NCI-H748 (cell line): ENCODE data around the gene CENPB.
"Not testable (repeated sequence)": the region's sequence is repeated elsewhere in the genome, so short reads cannot be mapped to it uniquely, and the experiment has no call there.

ENCODE experiments used
- DNase-seq: peaks from one replicate; lab custom pipeline; 2025; ENCODE audit not compliant: unreplicated experiment; lab: John Stamatoyannopoulos, UW

Gene CENPB, protein sequence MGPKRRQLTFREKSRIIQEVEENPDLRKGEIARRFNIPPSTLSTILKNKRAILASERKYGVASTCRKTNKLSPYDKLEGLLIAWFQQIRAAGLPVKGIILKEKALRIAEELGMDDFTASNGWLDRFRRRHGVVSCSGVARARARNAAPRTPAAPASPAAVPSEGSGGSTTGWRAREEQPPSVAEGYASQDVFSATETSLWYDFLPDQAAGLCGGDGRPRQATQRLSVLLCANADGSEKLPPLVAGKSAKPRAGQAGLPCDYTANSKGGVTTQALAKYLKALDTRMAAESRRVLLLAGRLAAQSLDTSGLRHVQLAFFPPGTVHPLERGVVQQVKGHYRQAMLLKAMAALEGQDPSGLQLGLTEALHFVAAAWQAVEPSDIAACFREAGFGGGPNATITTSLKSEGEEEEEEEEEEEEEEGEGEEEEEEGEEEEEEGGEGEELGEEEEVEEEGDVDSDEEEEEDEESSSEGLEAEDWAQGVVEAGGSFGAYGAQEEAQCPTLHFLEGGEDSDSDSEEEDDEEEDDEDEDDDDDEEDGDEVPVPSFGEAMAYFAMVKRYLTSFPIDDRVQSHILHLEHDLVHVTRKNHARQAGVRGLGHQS

DNA sequence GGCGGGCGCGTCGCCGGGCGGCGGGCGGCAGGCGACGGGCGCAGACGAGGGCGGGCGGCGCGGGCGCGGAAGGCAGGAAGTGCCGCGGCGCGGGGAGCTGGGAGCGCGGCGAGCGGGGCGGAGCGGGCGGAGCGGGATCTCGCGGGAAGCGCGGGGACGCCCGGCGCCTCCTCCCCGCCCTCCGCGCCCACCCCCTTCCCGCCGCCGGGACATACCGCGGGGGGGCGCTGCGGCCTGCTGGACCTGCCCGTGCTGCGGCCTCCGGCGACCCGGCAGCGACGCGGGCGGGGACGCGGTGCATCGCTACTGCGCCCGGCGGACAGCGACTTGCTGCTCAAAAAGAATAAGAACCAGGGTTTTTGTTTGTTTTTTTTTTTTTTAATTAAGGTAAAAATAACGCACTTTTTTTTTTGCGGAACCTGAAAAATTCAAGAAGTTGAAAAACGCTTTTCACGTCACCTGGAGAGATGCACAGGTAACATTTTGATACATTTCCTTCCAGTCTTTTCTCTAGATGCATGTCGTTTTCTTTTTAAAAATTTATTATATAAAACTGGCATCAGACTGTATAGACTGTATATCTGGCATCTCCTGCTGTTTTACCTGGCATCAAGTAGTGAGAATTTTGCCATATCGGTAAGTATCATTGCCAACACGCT, at the start of gene CENPB:
Gene CENPB, minus strand, starts transcription at position 76 of the 659 bp plus-strand sequence. CDS start 257 bp downstream, outside the sequence.
- peak; percentile 95 for DNase-seq

DNA sequence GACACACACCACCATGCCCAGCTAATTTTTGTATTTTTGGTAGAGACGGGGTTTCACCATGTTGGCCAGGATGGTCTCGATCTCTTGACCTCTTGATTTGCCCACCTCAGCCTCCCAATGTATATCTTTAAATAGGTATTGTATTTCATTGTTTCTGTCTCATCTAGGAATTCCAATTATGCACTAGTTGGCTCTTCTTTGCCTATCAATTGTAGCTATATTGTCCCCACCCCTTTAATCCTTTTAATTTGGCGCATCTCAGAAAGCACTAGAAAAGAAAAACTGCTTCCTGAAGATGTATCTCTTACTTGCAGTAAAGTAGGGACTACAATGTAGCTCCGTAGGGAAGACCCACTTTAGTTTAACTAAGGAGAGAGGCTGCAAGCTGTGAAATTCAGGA, 49.6 kb upstream of the CENPB start:
- DNase-seq, result no peak

DNA sequence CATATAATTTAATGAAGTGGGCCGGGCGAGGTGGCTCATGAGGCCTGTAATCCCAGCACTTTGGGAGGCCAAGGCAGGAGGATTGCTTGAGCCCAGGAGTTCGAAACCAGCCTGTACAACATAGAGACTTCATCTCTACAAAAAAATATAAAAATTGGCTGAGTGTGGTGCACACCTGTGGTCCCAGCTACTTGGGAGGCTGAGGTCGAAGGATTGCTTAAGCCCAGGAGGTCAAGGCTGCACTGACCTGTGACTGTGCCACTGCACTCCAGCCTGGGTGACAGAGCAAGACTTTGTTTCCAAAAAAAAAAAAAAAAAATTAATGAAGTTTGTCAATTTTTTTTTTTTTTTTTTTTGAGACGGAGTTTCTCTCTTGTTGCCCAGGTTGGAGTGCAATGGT, 43.4 kb upstream of the CENPB start:
- DNase-seq, result not testable (repeated sequence)

DNA sequence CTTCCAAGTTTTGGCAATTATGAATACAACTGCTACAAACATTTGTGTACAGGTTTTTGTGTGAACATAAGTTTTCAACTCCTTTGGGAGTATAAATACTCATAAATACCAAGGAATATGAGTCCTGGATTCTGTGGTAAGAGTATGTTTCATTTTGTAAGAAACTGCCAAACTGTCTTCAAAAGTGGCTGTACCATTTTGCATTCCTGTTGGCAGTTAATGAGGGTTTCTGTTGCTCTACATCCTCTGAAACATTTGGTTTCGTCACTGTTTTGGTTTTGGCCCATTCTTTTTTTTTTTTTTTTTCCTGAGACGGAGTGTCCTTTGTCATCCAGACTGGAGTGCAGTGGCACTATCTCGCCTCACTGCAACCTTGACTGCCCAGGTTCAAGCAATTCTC, 42.3 kb upstream of the CENPB start:
- DNase-seq, result no peak

DNA sequence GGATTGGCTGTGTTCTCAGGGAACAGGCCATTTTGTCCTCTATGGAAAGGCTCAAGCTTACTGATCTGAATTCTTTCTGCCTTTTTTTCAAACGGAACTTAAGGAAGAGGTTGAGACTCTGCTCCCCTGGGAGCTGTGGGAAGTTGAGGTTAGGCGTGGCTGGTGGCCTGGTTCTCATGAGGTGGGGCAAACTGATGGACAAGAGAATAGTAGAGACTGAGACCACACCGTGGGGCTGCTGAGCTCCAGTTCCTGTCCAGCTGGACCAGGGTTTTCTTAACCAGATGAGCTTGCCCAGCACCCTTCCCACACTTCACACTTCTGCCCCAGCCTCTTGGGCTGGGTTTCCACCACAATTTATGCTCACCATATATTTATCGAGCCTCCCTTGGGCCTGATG, 39.9 kb upstream of the CENPB start:
- no peak for DNase-seq

DNA sequence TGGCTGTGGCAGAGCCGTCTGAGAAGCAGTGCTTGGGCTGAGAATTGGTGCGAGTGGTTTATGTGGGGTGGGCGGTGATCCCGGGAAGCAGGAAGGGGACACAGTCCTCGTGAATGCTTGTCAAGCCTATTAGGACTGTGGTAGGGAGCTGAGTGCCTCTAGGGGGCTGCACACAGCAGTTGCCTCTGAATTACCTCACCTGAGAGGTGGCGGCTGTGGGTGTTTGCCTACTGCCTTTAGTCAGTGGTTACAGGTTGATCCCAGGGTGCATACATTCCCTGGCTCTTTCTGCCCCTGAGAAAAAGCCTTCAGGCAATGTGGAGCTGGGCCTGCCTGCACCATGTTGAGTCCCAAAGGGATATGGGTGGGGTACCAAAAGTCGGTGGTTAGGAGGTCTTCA, 39.0 kb upstream of the CENPB start:
- no peak for DNase-seq

DNA sequence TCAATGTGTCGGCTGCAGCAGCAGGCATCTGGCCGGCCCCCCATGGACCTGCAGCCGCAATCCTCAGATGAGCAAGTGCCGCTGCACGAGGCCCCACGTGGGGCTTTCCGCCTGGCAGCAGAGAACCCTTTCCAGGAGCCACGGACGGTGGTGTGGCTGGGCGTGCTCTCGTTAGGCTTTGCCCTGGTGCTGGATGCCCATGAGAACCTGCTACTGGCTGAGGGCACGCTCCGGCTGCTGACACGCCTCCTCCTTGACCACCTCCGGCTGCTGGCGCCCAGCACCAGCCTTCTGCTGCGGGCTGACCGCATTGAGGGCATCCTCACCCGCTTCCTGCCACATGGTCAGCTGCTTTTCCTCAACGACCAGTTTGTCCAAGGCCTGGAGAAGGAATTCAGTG, 37.3 kb upstream of the CENPB start:
- DNase-seq, result no peak

DNA sequence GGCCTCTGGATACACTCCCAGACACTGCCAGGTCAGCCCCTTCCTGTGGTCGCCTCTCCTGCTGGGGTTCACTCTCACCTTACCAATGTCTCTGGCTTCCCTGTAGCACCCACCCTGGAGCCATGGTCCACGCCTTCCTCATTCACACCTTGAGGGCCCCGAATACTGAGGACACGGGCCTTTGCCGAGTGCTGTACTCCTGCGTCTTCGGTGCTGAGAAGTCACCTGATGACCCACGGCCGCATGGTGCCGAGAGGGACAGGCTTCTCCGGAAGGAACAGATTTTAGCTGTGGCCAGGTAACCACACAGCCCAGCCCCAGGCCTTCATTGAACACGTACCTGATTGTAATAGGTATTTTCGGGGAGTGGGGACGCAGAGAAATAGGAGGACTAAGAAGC, 35.5 kb upstream of the CENPB start:
- DNase-seq, result no peak

DNA sequence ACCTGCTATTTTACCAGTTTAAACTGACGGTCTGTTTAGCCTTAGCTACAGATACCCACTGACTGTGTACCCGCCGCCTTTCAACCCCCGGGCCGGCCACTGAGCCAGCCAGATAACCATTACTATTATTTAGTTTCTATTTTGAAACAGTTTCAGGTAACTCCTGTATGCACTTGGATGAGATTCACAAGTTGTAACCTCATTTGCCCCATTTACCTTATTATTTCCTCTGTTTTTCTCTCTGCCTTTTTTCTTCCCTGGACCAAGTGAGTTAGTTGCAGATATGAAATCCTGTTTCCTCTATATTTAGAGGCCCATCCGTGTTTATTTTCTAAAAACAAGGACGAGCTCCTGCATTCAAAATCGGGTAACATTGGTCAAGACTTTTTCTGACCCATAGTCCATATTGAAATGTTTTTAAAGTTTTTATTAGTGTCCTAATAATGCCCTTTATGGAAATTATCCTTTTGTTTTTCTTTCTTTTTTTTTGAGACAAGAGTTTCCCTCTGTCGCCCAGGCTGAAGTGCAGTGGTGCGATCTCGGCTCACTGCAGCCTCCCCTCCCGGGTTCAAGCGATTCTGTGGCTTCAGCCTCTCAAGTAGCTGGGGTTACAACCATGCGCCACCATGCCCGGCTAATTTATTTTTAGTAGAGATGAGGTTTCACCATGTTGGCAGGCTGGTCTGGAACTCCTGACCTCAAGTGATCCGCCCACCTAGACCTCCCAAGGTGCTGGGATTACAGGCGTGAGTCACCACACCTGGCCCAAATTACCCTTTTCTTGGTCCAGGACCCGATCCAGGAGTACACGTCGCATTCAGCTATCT, 34.6 kb upstream of the CENPB start:
- DNase-seq, result no peak

DNA sequence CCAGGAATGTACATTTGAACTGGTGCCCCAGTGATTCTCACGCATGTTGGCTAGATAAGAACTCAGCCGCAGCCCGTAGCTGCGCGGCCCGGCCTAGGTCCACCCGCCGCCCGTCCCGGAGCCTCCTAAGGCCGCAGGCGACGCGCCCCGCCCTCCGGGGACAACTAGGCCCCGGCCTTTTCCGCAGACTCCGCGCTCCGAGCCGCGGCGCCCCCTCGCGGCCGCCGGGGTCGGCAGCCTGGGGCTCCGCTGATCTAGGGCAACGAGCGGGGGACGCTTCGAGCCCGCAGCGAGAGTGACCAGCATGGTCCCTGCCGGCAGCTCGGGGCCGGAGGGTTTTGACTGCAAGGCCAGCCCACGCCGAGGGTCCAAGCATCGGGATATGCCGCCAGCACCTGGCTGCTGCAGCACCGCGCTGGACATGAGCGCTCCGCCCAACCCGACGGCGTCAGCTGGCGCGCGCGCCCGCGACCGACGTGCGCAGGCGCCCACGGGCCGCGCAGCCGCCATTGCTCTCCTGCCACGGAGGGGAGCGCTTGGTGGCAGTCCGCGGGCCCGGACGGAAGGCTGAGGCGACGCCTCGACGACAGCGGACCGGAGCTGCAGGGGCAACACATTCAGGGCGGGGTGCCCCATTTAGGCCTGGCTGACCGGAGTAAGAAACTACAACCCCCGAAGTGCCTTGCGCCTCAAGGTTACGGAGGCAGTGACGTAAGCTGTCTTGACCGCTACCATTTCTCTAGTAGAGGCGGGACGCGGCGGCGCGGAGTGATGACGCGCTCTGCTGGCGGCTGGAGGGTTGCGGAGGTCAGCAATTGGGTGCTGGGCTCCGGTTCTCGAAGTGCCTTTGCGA, 33.7 kb upstream of the CENPB start, which contains the start of gene AP5S1:
Gene AP5S1, plus strand, starts transcription at position 500 of the 853 bp plus-strand sequence. CDS start 1,571 bp downstream, outside the sequence.
- DNase-seq, result peak; percentile 99

DNA sequence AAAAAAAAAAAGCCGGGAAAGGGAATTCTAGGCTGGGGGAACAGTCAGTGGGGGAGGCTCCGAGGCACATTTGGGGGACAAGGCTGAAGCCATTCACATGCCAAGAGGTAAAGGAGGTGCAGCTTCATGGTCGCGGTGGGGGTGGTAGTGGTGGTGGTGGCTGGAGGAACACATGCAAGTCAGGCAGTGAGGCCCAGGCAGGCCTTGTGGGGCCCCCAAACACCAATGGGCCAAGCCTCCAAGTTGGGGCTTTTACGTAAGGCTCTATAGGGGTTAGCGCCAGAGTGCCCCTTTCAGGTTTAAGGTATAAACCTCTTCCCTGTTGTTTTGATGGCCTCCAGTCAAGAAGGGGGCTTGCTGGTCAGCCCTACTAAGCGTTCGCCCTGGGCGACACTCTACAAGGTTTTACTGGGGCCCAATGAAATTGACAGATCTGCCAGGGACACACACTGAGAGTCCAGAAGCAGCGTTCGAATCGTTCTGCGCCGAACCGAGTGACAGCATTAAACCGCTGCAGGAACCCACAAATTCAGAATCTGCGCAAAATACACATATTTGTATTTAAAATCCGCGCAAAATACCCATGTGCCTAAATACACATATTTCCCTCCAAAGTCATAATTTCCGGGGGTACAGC, 33.0 kb upstream of the CENPB start:
- DNase-seq, result no peak

DNA sequence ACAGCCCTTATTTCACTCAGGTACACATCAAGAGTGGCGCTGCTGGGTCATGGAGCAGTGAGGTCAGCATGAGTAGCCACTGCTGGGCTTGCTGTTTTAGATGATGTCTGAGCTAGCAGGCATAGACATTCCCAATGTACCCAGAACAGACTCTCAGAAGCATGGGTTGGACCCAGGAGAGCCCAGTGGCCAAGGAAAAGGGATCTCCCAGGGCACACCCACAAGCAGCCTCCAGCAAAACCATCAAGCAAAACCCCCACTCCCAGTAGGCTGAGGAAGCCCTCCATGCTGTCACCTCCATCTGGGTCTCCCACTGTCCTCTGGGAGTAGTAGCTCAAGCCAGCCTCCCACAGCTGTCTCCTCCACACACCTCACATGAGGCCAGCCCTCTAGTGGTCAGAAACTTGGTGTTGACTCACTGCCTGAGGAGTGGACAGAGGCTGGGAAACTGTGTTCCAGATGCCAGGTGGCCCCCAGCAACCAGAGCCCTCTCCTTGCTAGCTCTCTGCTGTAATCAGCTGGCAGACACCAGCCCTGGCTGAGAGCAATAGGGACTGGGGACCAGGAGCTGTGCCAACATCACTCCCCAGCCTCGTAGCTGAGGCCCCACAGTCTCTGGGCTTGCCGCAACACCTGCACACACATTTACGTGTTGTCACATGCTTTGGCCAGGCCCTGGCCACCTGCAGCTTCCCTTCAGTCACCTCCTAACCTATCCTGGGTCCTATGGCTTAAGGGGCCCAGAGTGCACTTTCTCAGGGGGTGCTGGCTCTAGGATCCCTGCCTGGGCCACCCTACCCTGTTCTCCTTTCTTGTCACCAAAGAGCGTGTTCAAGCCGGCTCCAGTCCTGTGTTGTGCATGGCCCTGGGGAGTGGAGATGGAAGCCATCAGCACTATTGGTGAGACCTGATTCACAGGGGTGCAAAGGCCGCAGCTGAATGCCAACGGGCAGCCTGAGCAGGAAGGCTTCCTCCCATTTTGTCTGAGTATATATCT, 31.9 kb upstream of the CENPB start:
- peak; percentile 86 for DNase-seq

DNA sequence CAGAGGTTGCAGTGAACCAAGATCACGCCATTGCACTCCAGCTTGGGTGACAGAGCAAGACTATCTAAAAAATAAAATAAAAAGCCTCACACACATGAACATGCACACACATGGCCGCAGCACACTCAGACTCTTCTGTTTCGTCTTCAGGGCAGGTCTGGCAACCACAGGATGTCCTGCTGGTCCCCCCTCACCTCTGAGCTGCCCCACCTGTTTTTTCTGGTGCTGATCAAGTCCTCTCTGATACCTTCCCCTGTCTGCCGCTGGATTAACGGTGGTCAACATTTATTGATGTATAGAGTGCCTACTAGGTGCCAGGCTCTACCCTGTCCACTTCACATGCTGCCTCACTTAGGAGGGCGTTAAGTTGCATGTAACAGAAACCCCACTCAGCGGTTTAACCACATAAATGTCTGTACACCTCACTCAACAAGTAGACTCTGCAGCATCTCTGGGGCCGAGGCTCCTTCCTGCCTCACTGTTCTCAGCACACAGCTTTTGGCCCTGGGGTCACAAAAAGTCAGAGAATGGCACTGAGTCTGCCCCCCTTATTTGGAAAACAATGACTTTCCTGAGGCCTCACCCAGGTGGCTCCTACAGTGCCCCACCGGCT, 29.3 kb upstream of the CENPB start:
- no peak for DNase-seq

DNA sequence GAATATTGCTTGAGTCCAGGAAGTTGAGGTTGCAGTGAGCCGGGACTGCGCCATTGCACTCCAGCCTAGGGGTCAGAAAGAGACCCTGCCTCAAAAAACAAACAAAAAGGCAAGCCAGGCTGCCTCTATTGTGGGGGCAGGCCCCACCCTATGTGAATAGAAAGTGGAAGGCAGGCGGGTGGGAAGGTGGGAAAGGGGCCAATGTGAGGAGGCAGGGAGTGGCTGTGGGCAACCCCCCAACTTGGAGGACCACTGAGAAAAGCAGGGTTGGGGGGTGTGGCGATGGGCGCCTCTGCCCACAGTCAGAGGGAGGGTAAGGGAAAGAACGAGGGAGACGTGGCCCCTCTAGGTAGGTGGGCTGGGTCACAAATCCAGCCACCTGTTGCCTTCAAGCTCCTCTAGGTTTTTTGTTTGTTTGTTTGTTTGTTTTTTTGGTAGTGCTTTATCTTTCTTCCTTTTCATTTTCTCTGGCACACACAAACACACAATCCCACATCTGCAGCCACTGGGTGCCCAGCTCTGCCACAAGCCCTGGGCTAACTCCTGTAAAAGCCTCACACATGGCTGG, 28.5 kb upstream of the CENPB start:
- DNase-seq, result no peak

DNA sequence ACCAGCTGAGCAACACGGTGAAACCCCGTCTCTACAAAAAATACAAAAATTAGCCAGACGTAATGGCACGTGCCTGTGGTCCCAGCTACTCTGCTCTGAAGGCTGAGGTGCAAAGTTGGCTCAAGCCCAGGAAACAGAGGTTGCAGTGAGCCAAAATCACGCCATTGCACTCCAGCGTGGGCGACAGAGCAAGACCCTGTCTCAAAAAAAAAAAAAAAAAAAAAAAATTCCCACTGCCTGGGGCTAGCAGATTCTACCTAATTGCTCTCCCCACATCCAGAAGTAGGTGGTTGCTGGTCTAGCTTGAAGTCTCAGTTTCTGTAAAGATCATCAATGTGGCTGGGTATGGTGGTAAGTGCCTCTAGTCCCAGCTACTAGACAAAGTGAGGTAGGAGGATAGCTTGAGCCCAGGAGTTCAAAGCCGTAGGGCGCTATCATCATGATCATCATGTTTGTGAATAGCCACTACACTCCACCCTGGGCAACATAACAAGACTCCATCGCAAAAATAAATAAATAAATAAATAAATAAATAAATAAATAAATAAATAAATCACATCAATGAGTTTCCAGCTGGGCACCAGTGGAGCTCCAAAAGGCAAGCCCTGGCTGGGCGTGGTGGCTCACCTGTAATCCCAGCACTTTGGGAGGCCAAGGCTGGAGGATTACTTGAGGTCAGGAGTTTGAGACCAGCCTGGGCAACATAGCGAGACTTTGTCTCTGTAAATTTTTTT, 27.5 kb upstream of the CENPB start:
- DNase-seq, result no peak

DNA sequence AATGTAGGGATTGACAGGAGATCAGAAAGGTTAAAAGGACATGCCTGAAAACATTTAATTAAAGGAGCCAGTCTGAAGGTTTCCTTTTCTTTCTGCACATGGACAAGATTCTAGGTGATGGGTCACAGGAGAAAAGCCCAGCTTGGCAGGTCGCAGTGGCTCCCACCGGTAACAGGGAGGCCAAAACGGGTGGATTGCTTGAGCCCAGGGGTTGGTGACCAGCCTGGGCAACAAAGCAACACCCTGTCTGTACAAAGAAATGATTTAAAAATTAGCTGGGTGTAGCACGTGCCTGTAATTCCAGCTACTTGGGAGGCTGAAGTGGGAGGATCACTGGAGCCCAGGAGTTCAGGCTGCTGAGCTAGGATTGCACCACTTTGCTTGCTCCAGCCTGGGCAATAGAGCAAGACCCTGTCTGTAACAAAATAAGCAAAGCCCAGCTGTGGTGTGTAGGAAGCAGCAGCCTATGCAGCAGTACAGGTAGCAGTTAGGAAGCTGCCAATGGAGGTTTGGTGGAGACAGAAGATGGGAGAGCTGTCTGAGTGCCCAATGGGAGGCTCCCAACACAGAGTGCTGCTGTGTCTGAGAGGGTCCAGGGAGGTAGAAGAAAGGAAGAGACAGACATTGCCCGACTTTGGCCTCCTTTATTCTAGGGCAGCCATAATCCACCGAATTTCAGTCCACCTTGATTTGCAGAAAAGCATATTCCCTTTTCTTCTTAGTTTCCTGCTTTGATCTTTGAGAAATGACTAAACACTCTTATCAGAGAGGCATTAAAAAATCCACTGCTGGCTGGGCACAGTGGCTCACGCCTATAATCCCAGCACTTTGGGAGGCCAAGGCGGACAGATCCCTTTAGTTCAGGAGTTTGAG, 26.7 kb upstream of the CENPB start:
- no peak for DNase-seq
